ENCODE measurements around the gene SLC37A4. TPM values are rescaled to one million over a fixed set of nuclear protein-coding genes. Genes with fewer than 3 reads are reported as not detected.

SLC37A4 gene
- total and polyA plus RNA-seq, 10 of the 15 experiments (the other 5 are each of a cell fraction or from before 2014, with no cell fraction given): 11.6 to 29.7 (median 20.4) TPM

DNA sequence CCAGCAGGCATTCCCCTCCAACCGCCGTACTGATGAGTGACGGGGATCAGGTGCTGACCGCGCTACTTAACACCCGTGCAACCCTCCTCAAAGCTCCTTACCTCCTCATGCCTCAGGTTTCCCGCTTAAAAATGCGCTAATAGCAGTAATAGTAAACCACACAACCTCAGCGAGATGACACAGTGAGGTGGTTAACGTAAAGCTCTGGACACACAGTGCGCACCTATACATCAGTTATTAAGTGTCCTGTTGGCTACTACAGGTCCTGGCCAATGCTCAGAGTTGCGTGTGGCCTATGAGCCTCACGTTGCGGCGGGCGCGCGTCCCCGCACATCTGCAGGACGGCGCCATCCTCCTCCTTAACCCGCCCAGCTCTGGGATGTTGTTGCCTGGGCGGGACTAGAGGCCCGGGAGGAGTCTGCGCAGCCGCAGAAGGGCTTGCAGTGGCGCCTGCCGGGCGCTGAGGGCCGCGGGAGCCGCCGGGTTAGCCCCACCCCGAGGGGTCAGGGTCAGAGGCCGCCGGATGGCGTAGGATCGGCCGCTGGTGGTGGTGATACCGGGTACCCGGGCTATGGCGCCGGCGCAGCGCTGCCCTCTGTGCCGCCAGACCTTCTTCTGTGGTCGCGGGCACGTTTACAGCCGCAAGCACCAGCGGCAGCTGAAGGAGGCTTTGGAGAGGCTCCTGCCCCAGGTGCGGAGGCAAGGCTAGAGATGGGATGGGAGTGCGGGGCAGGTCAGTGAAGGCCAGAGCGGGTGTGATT is 32.9 kb downstream of the SLC37A4 start, which contains the start of gene CENATAC:
CENATAC (plus strand) TSS at position 512 of the 761 bp plus-strand sequence; CDS start at position 572, 60 bp downstream.
- peak; percentile 76 for DNase-seq (ENCODE audit: low read depth, low spot score)
- ChIA-PET POLR2A (interaction anchor here (0.6 to 1.6 kb wide), 10 partner anchors 17 to 205 kb away, joined by 3 to 7 read pairs (median 4); partner anchors contain the start of genes HINFP, HMBS, RPS25 and TRAPPC4), SMC1A (ENCODE audit: uncharacterized antibody, unreplicated experiment) (interaction anchor here (1.0 to 5.7 kb wide), 3 partner anchors 11 to 53 kb away, joined by 3 to 26 read pairs (median 3); partner anchors contain the start of genes RPS25 and TRAPPC4), CTCF (interaction anchor here (0.7 to 1.4 kb wide), 6 partner anchors 18 to 199 kb away, joined by 3 to 5 read pairs (median 3); partner anchors contain the start of gene SLC37A4), RAD21 (ENCODE audit: unreplicated experiment) (interaction anchor here (1.1 to 1.3 kb wide), 3 partner anchors 18 to 88 kb away, joined by 3 read pairs; partner anchors contain the start of genes RPS25 and TRAPPC4)
- peak; percentile 97 for ATAC-seq
- BruUV-seq (replicated peaks): no TSS peak
- peak within 1 kb of the TSS; percentile 91 for H3K4me3 ChIP-seq
- H3K9ac ChIP-seq (ENCODE audit: control insufficient read depth, insufficient read depth, low read length): peak within 1 kb of the TSS; percentile 90
- H2AFZ ChIP-seq (ENCODE audit: control insufficient read depth, low read depth, low read length): peak within 1 kb of the TSS; percentile 98
- H3K27ac ChIP-seq (ENCODE audit: control insufficient read depth, insufficient read depth): peak within 1 kb of the TSS; percentile 87
- H3K4me2 ChIP-seq (ENCODE audit: control insufficient read depth, insufficient read depth): peak within 1 kb of the TSS; percentile 69
- WGBS (ENCODE audit: insufficient coverage, insufficient replicate concordance, low lambda C conversion rate, missing lambda C conversion rate): under 1% methylated on average over 54 of the region's 54 CpGs
- FAIRE-seq: peak; percentile 79
- intact Hi-C loops (cut with micrococcal nuclease; ENCODE audit: unreplicated experiment) (no loop called here), in situ Hi-C loops (cut with MboI) (no loop called here)
- no peaks in the 10 kb centered on the region for H3K9me3 ChIP-seq (replicated peaks; ENCODE audit: control insufficient read depth, insufficient read depth, low read length)
- peaks cover 24% of the 10 kb centered on the region for H3K79me2 ChIP-seq (ENCODE audit: control insufficient read depth, insufficient read depth, low read length)
- no peaks in the 10 kb centered on the region for H4K20me1 ChIP-seq (ENCODE audit: control insufficient read depth, insufficient read depth)
- H3K36me3 ChIP-seq (ENCODE audit: control insufficient read depth in 2 of 2, insufficient read depth in 2 of 2, low read length in 1 of 2): 0 out of 4 replicates have a peak, but pooled peaks cover 0 to 2% of the 10 kb centered on the region in 2 experiments
- H3K27me3 ChIP-seq (replicated peaks in 1 of 2; ENCODE audit: control insufficient read depth in 2 of 2, insufficient read depth in 2 of 2, low read length in 1 of 2): no peaks in the 10 kb centered on the region
- no peaks in the 10 kb centered on the region; the same call in none of the 2 replicates for H3K4me1 ChIP-seq (ENCODE audit: control insufficient read depth, insufficient read depth, low read length)
- TF ChIP-seq, protein P1, sequence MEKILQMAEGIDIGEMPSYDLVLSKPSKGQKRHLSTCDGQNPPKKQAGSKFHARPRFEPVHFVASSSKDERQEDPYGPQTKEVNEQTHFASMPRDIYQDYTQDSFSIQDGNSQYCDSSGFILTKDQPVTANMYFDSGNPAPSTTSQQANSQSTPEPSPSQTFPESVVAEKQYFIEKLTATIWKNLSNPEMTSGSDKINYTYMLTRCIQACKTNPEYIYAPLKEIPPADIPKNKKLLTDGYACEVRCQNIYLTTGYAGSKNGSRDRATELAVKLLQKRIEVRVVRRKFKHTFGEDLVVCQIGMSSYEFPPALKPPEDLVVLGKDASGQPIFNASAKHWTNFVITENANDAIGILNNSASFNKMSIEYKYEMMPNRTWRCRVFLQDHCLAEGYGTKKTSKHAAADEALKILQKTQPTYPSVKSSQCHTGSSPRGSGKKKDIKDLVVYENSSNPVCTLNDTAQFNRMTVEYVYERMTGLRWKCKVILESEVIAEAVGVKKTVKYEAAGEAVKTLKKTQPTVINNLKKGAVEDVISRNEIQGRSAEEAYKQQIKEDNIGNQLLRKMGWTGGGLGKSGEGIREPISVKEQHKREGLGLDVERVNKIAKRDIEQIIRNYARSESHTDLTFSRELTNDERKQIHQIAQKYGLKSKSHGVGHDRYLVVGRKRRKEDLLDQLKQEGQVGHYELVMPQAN (conservative IDR thresholded peaks at IDR 0.05): peak; percentile 63
- TF ChIP-seq BHLHE40 (IDR thresholded peaks at IDR 0.05; ENCODE audit: borderline replicate concordance in 1 of 2, low read depth in 2 of 2, low read length in 1 of 2) (peak; percentile 39 to 70; a peak in 2 of 4 replicates), ZNF24 (IDR thresholded peaks at IDR 0.05) (no peak), JUND (IDR thresholded peaks at IDR 0.05; ENCODE audit: low read depth, low read length) (no peak), YY1 (IDR thresholded peaks at IDR 0.05; ENCODE audit: low read depth, low read length) (peak; percentile 81), MEF2A (IDR thresholded peaks at IDR 0.05; ENCODE audit: insufficient read depth, low read depth, low read length) (0 out of 2 replicates have a peak, but pooled peaks have one; percentile 20), POLR2A (IDR thresholded peaks at IDR 0.05; ENCODE audit: low read depth, low read length) (peak; percentile 96), FOS (IDR thresholded peaks at IDR 0.05; ENCODE audit: borderline replicate concordance, extremely low read depth, insufficient read length) (no peak), KAT2A (conservative IDR thresholded peaks at IDR 0.05; ENCODE audit: control insufficient read depth, low read depth, low read length) (no peak), EP300 (IDR thresholded peaks at IDR 0.05; ENCODE audit: borderline replicate concordance in 1 of 2, control insufficient read depth in 1 of 2, low read depth in 2 of 2, low read length in 2 of 2) (no peak), POLR2AphosphoS5 (IDR thresholded peaks at IDR 0.05; ENCODE audit: low read length) (peak; percentile 71; the same call in 1 of the 2 replicates)
- TF ChIP-seq, protein P2, sequence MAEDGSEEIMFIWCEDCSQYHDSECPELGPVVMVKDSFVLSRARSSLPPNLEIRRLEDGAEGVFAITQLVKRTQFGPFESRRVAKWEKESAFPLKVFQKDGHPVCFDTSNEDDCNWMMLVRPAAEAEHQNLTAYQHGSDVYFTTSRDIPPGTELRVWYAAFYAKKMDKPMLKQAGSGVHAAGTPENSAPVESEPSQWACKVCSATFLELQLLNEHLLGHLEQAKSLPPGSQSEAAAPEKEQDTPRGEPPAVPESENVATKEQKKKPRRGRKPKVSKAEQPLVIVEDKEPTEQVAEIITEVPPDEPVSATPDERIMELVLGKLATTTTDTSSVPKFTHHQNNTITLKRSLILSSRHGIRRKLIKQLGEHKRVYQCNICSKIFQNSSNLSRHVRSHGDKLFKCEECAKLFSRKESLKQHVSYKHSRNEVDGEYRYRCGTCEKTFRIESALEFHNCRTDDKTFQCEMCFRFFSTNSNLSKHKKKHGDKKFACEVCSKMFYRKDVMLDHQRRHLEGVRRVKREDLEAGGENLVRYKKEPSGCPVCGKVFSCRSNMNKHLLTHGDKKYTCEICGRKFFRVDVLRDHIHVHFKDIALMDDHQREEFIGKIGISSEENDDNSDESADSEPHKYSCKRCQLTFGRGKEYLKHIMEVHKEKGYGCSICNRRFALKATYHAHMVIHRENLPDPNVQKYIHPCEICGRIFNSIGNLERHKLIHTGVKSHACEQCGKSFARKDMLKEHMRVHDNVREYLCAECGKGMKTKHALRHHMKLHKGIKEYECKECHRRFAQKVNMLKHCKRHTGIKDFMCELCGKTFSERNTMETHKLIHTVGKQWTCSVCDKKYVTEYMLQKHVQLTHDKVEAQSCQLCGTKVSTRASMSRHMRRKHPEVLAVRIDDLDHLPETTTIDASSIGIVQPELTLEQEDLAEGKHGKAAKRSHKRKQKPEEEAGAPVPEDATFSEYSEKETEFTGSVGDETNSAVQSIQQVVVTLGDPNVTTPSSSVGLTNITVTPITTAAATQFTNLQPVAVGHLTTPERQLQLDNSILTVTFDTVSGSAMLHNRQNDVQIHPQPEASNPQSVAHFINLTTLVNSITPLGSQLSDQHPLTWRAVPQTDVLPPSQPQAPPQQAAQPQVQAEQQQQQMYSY (CRISPR knock-in tag; IDR thresholded peaks at IDR 0.05): no peak
- TF ChIP-seq, protein P3, sequence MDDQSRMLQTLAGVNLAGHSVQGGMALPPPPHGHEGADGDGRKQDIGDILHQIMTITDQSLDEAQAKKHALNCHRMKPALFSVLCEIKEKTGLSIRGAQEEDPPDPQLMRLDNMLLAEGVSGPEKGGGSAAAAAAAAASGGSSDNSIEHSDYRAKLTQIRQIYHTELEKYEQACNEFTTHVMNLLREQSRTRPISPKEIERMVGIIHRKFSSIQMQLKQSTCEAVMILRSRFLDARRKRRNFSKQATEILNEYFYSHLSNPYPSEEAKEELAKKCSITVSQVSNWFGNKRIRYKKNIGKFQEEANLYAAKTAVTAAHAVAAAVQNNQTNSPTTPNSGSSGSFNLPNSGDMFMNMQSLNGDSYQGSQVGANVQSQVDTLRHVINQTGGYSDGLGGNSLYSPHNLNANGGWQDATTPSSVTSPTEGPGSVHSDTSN (IDR thresholded peaks at IDR 0.05; ENCODE audit: insufficient replicate concordance, low read depth, low read length): no peak
